ENCODE measurements around the gene UBE2Q1.

- TF ChIP-seq, protein P1, sequence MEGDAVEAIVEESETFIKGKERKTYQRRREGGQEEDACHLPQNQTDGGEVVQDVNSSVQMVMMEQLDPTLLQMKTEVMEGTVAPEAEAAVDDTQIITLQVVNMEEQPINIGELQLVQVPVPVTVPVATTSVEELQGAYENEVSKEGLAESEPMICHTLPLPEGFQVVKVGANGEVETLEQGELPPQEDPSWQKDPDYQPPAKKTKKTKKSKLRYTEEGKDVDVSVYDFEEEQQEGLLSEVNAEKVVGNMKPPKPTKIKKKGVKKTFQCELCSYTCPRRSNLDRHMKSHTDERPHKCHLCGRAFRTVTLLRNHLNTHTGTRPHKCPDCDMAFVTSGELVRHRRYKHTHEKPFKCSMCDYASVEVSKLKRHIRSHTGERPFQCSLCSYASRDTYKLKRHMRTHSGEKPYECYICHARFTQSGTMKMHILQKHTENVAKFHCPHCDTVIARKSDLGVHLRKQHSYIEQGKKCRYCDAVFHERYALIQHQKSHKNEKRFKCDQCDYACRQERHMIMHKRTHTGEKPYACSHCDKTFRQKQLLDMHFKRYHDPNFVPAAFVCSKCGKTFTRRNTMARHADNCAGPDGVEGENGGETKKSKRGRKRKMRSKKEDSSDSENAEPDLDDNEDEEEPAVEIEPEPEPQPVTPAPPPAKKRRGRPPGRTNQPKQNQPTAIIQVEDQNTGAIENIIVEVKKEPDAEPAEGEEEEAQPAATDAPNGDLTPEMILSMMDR (IDR thresholded peaks at IDR 0.05): no peak
- TF ChIP-seq NR3C1 (CRISPR knock-in tag; conservative IDR thresholded peaks at IDR 0.05; ENCODE audit: low read depth): no peak
- no peak for TF ChIP-seq ZNF121 (CRISPR knock-in tag; IDR thresholded peaks at IDR 0.05)
- TF ChIP-seq, protein P2, sequence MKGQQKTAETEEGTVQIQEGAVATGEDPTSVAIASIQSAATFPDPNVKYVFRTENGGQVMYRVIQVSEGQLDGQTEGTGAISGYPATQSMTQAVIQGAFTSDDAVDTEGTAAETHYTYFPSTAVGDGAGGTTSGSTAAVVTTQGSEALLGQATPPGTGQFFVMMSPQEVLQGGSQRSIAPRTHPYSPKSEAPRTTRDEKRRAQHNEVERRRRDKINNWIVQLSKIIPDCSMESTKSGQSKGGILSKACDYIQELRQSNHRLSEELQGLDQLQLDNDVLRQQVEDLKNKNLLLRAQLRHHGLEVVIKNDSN (CRISPR knock-in tag; IDR thresholded peaks at IDR 0.05): no peak
- TF ChIP-seq MAX (CRISPR knock-in tag; IDR thresholded peaks at IDR 0.05): no peak
- TF ChIP-seq MLX (CRISPR knock-in tag; IDR thresholded peaks at IDR 0.05): no peak
Observed at GRCh38 chr1:154547105-154547732, 11.2 kb downstream of the UBE2Q1 start.

All from WTC11 (cell line).